GM19025 (cell line): ENCODE measurements around the gene SHB.

Source experiments
- ATAC-seq: cut with Tn5 transposase; IDR thresholded peaks from one replicate; pipeline ENCODE4 v1.9.1; 2021; ENCODE audit warnings: mild to moderate bottlenecking, low read depth, moderate library complexity; ENCODE audit not compliant: unreplicated experiment

SHB gene

DNA sequence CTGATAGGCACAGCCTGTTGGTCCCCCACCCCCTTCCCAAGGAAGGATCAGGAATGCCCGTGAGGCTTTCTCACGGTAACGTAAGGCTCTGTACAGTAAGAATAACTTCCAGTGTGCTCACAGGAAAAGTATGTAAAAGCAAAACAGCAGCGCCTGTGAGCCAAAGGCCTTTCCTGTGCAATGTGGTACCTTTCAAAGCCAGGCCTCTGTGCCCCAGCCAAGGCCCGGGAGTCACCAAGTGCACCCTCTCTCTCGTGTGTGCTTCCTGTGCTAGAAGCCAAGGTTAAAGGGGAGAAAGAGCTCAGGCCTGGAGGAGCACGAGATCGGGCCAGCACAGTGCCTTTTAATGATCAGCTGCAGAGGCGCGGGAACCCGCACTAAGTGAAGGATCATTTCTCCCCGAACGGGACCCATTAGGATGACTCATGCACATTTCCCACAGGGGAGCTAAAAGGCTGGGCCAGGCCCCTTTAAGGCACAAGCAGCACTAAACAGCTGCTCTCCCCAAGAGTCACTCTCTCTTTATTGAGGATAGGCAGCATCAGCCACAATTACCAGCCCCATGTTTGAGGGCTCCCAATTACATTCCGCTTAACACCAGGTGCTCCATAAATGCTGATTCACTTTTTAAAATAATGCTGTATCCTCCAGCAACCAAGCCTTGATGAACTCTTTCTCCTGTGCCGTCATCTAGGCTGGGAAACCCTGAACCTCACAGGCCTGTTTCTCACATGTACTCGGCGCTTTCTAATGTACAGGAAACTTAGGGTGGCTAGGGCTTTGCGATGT lies 42.8 kb downstream of the SHB start:
- ATAC-seq, result no peak

DNA sequence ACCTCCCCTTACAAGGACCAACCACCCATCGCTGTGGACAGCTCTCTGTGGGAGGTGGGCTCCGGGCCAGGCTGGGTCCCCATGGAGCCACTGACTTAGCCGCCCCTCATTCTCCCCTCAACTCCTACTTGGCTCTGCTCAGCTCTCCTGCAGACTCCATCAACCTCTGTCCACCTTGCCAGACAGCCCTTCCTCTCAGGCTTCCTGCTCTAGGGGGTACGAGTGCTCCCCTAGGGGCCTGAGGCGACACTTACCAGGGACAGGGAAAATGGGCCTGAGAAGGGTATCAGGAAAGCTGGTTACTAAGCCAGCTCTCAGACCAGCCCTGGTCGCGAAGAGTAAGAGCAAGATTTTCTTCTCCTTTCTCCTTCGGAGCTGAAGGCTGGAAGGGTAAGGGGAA lies 43.9 kb downstream of the SHB start:
- no peak for ATAC-seq

DNA sequence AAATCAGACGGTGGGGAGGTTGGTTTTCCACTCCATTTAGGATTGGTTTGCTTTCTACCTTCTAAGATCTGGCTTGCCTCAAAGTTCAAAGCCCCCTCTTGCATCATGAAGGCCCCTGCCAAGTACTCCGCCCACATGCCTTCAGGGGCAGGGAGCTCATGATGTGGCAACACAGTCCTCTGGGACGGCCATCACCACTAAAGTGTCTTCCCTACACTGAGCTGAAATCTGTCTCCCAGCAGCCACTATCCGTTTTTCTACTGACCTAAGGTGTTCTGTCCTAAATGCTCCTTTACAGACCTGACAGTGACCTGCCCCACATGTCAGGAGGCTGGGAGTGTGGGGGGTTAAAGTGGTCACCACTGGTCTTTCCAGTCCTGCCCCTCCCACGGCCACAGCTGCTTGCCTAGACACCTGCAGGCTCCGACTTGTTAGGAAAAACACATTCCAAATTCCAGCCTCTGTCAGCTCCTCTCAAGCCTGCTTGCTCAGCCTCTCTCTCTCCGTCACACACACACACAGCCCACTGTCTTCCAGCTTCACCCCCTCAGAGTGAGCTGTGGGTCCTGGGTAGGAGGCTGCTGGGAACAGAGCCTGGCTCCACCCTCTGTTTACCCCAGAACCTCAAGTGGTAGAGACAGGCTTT lies 44.9 kb downstream of the SHB start:
- no peak for ATAC-seq

DNA sequence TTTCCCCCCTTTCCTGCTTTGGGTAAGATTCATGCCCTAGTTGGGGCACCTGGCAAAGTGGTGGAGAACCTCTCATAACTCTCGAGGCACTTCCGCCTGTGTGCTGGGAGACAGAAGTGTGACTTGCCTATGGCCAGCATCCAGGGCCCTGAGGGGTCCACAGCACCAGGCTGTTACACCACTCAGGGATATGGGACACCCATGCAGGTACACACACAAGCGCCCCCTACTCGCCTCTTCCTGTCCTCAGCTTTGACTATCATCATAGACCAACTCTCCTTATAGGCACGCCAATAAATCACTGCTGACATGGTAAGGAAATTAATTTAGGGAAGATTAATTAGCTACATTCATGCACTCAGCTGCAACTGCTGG lies 45.4 kb downstream of the SHB start:
- ATAC-seq, result no peak

DNA sequence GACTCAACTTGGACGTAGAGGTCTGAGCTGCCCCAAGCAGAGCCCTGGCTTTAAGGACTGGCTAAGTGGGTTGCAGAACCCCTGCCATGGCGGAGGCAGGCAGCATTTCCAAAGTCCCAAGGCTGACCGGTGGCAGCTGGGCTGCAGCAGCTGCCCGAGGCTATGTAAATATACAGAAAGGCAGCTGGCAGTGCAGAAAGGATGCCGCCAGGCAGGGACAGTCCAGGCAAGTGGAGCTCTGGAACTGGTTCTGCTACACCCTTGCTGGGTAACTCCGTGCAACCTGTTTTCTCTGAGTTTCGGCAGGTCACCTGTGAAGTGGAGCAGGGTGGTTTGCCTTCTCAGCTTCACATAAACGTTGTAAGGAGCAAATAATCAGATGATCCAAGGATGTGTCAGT lies 46.0 kb downstream of the SHB start:
- ATAC-seq, result no peak

DNA sequence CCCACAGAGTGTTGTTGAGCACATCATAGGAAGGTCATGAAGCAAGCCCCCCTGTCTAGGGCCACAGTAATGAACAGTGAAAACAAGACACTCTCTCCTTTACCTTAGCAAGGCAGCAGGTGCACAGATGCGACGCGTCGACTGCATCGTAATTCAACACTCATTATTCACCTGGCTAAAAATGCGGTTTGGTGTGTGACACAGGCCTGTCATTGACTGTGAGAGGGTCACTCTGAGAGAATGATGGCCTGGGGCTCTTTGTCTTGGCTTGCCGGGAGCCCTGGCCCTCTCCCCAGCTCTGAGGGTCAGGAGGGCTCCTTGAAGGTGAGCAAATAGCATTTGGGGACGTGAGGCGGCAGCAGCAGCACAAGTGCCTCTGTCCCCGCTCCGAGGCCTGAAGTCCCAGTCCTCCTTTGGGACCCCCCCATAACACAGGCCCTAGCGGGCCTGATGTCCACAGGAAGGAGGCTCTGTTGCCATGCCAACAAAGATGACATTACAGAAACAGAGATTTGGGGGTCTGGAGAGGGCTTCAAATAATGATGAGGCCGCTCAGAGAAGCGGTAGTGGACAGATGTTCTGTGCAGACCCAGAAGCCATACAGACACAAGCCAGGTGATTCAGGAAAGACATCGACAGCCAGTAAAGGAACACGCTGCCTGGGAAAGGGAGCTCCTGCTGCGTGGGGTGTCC lies 46.7 kb downstream of the SHB start:
- no peak for ATAC-seq

DNA sequence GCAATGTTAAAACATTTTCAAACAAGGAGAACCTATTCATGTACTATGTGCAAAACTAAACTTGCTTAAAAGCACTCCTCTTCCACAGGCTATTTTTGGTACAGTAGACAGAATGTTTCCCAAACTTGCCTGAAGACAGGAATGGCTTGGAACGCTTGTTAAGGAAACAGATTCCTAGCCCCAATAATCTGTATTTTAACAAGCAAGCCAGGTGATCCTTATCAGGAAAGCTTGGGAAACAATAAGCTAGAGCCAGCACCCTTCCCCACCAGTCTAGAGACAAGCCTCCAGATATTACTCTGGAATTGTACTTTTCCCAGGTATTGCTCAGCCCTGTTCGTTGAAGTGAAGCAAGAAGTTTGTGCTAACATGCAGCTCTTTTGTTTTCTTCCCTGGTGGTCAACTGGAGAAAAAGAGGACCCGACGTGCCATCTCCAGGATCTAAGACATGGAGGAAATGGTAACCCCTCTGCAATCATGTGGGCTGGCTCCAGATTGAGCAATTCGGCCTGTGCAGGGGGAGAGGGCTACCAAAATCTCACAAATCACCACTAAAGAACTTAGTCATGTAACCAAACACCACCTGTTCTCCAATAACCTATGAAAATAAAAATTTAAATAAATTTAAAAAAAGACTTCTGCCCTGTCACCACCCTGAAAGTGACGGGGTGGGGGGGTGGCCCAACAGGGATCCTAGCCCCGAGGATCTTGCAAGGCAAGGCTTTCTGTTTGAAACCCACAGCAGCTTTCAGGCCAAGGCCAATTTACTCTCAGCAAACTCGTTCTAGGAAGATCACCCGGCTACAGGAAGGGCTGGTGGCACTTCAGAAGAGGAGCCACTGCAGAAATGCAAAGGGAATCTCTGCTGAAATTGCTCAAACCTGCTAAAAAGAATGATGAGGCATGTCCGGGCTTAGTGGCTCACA lies 48.6 kb downstream of the SHB start:
- no peak for ATAC-seq

DNA sequence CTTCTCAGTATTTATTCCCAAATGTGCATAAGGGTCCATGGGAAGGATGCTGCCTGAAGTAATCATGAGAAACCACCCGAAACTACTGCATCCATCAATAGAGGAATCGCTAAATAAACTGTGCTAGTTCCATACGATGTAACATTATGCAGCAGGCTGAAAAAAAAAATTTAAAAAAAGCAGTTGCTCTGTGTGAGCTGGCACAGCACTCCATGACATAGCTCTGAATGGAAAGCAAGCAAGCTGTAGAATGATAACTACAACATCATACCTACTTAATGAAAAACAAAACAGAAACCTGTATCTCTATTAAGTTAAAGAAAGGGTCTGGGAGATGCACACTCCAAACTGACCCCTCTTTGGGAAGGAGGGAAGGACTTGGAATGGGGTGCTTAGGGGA lies 49.3 kb downstream of the SHB start:
- no peak for ATAC-seq

DNA sequence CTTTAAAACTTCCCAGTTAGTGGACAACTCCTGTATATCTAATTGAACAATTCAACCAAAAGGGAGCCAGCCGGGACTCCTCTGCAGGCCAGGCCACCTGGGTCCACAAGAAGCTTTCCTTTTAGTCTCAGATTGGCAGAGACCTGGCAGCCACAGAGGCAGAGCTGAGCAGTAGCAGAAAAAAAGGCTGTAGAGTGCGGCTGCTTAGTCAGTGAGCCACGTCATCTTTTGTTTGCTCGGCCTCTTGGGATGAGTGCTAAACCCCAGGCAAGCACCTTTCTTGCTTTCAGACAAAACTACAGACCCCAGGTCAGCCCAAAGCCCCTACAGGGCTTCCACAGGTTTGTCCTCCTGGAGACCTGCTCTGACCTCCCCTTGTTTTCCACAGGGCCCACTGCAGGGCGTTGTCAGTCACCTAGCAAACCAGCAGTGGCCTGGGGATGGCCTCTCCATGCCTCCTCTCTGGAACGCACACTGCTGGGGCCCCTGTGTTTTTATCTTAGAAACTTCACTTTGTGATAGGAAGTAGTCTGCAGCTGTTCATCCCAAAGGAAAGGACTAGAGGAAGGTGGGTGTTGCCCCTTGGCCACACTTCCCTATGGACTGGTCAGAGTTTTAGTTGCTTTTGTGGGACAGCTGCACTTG lies 49.9 kb downstream of the SHB start:
- ATAC-seq, result no peak

DNA sequence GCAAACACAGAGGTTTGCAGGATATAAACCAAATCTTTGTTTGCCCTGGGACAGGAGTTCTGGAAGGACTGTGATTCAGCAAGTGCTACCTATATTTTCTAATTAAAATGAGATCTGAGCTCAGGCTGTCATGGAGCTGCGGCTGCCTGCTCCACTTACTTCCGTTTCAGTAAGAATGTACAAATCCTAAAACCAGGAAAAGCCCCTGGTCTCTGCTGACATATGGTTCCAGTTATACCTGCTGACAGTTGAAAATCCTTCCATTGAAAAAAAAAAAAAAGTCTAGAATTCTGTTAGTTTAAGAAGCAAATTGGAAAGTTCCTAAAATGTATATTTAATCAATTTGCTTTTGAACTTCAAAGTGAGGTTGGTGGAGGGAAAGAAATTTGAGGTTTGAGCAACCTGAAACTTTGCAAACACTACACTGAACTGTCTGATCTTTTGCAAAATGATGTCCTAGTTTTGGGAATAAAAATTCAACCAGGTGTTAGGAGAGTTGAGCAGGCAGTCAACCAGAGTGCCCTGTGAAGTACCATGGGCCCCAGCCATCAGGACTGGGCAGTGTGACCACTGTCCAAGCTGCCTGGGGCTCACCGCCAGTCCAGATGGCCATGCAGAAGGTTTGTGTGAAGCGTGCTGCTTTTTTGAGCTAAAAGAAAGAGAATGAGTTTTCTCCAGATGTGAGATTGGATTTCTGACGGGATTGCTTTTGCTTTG lies 50.6 kb downstream of the SHB start:
- no peak for ATAC-seq

DNA sequence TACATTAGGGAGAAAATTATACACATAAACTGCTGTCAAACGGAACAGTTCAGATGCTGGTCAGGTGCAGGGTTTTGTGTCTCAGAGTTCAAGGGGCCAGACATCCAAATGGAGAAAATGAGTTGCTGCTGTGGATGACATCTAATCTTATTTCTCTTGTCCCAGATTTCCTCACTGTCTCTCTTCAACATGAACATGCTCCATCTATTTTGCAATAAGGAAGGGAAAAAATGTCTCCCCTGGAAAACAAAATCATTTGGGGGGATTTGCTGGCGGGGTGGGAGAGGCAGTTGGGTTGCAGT lies 51.2 kb downstream of the SHB start:
- no peak for ATAC-seq

DNA sequence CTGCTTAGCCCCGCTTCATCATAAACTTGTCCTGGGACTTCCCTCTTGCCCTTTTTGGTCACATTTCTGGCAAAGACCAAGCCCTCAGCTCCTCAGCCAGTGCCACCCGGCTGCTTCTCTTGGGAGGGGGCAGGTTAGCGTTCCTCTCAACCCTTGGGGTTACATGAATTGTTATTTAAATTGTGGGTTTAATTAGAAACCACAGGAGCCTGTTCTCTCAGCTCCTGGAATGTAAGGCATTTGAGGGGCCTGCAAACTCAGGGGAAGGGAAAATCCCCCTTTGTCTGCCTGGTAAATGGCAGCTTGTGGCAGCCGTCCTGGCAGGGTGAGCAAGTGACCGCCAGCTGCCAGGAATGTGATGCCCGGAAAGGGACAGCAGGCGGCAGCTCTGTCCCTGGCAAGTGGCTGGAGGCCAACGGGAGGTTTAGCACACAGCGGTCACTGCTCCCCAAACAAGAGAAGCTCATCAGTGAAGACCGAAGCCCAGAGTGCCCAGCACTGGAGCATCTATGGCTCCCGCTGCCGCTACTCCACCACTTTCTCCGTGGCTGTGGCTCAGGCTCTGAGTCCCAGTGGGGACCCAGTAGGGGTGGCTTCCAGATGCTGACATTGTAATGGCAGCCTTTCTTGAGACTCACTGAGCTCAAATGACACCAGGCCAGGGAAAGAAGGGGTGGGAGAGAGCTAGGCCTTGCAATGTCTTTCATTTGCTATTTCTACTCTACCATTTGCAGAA lies 51.7 kb downstream of the SHB start:
- no peak for ATAC-seq

DNA sequence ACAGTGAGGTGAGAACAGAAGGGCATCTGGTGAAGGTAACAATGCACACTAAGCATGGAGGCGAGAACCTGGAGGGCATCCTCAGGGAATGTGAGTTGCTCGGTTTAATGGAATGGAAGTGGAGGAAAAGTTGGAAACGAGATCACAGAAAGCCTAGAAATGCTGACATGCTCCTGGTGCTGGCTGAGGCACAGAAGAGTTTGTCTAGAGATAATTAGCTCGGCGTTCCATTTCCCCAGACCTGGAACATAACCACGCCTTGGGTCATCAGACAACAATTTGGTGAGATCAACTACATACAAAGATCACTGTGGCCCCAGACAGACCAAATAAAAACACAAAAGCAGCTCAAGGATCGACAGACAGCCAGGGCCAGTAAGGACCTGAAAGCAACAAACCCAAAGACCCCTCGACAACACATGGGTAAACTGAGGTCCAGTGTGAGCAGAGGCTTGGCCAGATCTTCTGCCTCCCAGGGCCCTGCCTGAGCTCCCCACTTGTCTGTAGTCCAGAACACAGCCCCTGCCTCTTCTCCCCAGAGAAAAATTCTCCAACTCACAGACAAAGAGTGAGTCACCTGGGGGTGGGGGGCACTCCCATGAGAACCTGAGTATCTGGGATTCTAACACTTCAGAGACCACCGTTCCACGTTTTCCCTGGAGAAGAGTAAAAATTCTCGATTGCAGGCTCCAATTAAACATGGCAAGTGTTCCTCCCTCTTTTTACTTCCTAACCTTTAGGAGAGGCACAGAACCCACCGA lies 52.5 kb downstream of the SHB start:
- no peak for ATAC-seq

DNA sequence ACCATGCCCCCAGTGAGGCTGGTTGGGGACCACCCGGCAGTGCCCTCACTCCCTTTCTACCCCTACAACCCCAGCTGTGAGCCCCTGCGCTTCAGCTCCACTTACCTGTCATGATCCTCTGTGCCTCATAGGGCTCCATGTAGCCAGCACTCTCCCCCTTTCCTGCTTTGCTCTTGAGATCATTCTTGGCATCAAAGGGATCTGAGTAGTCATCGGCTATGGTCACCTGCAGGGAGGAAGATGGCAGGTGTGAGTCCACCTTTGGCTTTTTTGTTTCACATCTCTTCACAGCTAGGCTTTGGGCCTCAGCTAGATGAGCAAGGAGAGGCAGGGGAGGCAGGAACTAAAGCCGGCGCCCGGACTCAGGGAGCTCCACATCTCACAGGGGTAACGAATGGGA lies 53.1 kb downstream of the SHB start:
- ATAC-seq, result no peak

DNA sequence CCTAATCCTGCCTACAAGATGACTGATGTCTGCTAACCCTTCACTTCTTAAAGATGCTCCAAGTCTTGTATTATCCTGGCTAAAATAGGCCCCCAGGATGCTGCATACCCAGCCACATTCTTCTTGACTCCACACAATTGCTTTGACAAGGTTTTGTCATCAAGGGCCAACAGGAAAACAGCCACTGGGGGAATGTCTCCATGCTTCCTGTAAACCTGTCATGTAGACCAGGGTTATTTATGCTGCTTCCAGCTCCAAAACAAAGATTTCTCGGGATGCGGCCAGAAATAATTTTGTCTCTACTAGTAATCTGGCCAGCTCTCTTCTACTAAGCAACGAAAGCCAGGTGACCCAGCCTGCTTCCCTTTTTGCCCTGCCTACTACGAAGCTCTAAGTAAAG lies 53.8 kb downstream of the SHB start:
- no peak for ATAC-seq

DNA sequence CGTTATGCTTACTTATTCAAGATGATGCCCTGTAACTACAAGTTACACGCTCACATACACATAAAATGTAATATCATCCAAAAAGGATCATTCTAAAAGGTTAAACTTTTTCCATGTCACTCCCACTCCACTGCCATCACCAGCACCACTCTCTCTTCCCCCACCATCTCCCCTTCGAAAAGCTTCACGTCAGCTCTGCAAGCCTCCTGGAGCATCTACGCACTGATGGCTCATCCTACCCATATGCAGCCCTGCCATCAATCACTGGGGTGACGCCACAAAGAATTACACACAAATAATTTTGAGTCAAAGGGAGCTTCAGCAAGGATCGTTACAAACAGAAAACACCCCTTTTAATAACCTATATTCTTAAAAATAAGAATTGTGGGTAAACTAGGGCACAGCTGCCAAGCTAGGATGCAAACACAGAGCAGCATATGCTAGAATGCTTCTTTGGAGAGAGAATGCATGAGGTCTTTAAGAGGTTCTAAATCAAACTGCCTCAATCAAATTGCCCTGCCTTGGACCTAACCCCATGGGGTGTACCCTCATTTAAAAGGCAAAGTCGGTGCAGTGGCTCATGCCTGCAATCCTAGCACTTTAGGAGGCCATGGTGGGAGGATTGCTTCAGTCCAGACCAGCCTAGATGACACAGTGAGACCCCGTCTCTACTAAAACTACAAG lies 56.1 kb downstream of the SHB start:
- ATAC-seq, result no peak

DNA sequence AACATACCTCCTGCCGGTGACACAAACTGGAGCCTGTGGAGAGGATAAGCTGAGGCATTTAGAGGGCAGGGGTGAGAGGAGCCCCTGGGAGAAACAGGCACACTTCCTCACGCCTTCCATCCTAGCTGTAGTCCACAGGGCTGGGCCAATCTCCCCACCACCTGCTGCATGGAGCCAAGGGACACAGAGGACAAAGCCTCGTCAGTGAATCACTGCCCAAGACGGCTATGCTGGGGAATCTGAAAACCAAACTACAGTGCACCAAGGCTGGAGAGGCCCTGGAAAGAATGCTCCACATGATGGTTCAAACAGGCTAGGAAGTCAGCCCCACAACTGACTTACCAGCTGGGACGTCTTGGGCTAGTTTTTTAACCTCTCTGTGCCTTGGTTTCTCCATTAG lies 57.0 kb downstream of the SHB start:
- no peak for ATAC-seq
